NCI-H226 (cell line): ENCODE data around the gene USO1.
"Not testable (repeated sequence)": the region's sequence is repeated elsewhere in the genome, so short reads cannot be mapped to it uniquely, and the experiment has no call there.

Experiments
- DNase-seq: peaks from one replicate; pipeline ENCODE4 v3.0.0-alpha.2; 2015

The USO1 gene, protein sequence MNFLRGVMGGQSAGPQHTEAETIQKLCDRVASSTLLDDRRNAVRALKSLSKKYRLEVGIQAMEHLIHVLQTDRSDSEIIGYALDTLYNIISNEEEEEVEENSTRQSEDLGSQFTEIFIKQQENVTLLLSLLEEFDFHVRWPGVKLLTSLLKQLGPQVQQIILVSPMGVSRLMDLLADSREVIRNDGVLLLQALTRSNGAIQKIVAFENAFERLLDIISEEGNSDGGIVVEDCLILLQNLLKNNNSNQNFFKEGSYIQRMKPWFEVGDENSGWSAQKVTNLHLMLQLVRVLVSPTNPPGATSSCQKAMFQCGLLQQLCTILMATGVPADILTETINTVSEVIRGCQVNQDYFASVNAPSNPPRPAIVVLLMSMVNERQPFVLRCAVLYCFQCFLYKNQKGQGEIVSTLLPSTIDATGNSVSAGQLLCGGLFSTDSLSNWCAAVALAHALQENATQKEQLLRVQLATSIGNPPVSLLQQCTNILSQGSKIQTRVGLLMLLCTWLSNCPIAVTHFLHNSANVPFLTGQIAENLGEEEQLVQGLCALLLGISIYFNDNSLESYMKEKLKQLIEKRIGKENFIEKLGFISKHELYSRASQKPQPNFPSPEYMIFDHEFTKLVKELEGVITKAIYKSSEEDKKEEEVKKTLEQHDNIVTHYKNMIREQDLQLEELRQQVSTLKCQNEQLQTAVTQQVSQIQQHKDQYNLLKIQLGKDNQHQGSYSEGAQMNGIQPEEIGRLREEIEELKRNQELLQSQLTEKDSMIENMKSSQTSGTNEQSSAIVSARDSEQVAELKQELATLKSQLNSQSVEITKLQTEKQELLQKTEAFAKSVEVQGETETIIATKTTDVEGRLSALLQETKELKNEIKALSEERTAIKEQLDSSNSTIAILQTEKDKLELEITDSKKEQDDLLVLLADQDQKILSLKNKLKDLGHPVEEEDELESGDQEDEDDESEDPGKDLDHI

DNA sequence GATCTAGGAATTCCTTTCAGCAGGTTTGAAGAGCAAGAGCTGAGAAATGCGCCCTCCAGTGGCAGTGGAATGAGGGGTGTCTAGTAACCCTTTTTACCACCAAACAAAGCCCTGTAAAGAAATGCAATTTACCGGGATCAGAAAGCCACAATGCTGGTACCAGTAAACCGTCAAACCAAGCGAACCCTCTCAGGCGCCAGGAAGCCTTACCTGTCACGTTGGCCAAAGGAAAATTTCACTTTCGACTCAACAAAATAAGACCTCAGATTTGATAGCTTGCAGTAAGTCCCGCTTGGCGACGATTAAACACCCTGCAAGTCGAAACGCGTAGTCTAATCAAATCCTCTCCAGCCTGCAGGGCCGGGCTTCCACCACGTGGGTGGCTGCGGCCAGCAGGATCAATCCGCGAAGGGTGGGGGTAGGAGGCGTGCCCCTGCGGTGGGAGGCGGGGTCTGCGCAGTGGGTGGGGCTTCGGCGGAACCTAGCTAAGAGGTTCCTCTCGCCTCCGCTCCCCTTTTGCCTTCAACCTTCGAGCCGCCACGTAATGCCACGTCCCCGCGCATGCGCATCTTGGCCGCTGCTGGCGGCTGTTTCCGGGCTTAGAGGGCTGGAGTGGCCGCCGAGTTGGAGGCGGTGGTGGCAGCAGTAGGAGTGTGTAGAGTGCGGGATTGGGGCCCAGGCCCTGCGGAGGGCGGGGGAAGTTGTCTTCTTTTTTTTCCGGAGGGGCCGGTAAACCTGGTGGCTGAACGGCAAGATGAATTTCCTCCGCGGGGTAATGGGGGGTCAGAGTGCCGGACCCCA, at the start of gene USO1:
Gene USO1 (plus strand): TSS at position 512 of the 801 bp plus-strand sequence. CDS start 243 bp downstream, at position 755.
- peak; percentile 93 for DNase-seq

DNA sequence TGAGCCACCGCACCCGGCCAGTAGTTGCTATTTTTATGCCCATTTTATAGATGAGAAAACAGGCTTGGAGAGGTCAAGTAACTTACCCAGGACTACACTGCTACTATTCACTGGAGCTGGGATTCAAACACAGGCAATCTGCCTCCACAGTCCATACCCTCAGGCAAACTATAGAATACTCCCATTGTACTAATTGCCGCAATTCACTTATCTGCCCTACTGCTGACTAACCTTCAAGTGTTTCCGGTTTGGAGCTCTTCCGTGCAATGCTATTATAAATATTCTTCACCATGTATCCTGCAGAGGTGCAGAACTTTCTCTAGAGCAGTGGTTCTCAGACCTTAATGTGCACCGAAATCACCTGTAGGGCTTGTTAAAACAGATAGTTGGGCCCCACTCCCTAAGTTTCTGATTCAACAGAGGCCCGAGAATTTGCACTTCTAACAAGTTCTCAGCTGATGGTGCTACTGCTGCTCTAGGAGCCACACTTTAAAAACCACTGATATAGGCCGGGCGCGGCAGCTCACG, 49.3 kb upstream of the USO1 start:
- DNase-seq, result no peak

DNA sequence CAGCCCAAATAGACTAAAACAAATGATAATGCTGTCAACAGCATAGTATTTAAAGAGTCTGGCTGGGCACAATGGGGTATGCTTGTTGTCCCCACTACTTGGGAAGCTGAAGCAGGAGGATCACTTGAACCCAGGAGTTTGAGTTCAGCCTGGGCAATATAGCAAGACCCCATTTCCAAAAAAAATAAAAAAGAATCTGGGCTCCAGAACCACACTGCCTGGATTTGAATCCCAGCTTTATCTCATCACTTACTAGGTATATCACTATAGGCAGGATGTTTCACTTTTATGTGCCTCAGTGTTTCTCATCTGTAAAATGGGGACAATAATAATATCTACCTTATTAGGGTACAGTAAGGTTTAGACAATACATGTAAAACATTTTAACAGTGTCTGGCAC, 45.9 kb upstream of the USO1 start:
- DNase-seq, result no peak

DNA sequence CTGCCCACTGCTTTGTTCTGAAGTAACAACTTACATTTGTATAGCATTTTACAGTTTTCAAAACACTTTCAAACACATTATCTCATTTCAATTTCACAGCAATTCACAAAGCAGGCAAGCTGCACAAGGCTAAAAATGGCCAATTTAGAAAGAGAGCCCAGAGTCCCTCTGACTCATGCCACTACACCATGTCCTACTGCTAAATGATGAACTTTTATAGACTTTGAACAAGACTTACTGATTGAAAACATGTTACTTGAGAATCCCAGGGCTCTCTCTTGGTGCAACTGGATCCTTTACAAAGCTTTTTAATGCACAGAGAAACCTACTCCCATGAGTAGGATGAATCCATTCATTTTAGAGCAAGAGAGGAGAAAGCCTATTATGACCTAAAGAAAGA, 45.4 kb upstream of the USO1 start:
- no peak for DNase-seq

DNA sequence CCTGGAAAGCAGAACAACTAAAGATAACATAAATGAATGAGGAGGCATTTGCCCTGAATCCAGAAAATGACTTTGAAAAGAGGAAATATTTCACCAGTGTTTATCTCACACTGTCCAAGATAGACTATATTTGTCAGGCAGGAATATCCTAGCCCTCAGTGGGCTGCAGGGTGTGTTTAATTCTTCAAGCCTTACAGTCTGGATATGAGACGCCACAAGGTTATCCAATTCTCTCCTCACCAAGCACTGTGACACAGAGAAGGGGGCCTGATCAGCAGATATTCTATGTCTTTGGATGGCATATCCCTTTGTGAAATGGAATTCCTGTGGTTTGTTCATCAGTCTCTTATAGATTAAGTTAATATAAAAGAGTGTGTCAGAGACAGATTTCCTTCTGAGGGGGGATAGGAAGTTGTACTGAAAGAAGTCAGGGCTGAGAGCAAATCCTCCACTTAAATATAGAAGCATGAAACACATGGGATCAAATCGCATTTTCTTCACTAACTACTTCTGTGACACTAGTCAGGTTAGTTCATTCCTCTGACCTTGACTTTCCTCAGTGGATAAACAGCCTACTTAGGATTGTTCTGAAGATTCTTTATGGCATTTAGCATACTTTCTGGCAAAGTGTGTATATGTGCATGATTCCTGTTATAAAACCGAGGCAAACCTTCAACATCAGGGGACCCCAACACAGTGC, 44.4 kb upstream of the USO1 start:
- no peak for DNase-seq

DNA sequence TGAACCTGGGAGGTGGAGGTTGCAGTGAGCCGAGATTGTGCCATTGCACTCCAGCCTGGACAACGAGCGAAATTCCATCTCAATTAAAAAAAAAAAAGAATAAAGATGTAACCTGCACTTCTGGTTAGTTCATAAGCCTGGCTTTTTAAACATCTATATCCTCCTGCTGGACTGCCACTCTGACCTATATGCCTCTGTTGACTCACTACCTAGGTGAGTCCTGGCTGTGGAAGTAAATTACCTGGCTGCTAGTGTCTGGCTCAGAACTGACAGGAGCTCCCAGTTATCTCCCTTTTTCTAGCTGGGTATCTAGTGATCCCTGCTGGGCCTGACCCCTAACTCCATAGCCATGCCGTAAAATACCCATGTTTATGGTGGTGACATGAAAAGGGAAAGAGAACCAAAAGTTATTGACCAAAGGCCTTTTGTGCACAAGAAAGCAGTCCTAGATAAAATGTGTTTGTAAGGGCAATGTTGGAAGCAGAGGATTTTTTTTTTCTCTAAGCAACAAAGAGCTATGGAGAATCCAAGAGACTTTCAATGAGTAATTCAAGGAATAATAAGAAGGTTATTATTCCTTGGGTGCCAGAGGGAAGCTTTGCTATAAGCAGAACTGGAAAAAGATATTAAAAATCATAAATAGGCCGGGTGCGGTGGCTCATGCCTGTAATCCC, 40.8 kb upstream of the USO1 start:
- DNase-seq, result no peak

DNA sequence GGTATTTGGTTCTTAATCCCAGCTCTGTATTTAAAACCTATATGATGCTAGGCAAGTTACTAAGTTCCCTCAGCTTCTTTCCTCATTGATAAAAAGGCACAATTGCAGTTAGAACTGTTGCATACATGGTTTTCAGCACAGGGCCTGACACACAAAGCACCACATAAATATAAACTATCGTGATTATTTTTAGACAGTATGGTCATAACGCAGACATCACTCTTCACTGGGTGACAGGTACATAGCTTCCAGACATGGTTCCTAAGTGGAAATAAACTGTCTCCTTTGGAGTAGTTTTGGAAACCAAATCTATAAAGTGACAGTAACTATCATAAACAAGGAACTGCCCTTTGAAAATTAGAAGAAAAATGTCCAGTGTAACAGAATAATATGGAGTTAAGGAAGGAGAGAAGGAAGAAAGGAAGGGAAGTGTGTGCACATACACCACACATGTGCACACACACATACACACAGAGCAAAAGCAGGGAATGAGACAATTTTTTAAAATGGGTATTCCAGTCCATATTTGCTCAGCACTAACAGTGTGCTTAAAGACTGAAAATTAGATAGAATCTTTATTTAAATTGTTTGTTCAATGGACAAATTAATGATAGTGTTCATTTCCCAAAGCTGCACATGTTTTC, 38.7 kb upstream of the USO1 start:
- DNase-seq, result no peak

DNA sequence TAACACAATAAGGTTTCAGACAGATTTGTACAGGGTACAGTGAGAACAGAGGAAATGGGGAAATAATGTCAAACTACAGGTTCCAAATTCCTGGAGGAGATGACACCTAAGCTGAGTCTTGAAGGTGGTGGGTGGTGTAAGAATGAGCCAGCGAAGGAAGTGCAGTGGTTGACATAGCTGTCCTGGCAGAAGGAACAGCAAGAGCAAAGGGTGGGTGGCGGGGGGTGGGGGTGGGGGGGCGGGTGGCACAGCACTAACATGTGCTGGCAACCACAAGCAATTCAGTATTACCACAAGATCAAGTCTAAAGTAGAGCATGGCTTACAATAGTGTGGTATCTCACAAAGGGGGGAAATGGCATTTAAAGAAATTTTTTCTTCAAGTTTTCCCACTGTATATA, 38.0 kb upstream of the USO1 start:
- no peak for DNase-seq

DNA sequence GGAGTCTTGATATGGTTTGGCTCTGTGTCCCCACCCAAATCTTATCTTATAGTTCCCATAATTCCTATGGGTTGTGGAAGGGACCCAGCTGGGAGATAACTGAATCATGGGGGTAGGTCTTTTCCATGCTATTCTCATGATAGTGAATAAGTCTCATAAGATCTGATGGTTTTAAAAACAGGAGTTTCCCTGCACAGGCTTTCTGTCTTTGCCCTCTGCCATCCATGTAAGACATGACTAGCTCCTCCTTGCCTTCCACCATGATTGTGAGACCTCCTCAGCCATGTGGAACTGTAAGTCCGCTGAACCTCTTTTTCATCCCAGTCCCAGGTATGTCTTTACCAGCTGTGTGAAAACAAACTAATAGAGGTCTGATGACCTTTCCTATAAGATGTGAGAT, 37.3 kb upstream of the USO1 start:
- not testable (repeated sequence) for DNase-seq

DNA sequence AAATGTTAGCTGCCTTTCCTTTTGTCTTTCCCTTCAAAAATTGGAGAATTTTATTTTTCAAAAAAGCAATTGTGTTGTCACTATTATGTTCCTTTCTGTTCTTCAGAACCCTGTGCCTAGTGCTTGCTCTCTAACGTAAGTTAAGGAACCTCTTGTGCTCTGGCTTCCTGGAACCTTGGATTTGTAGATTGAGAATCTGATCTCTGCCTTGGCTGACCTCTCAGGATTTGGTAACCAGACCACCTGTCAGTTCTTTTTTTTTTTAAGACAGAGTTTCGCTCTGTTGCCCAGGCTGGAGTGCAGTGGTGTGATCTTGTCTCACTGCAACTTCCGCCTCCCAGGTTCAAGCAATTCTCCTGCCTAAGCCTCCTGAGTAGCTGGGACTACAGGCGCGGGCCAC, 32.3 kb upstream of the USO1 start:
- not testable (repeated sequence) for DNase-seq

DNA sequence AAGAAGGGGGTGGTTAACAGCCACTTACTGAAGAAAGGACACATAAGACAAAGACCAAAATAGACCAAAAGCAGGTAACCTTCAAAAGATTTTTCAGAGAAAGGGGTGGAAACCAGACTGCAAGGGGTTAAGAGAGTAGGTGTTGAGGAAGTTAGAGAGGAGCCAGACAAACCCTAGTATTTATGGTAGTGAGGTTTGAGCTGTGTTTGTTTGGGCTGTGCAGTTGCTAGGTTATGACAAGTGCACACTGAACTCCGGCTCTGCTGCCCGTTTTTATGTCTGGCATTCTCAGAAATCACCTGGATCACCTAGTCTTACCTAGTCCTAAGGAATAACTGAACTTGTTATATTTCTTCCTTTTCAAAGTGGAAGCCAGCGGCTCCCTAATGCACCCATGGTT, 28.3 kb upstream of the USO1 start:
- DNase-seq, result no peak

DNA sequence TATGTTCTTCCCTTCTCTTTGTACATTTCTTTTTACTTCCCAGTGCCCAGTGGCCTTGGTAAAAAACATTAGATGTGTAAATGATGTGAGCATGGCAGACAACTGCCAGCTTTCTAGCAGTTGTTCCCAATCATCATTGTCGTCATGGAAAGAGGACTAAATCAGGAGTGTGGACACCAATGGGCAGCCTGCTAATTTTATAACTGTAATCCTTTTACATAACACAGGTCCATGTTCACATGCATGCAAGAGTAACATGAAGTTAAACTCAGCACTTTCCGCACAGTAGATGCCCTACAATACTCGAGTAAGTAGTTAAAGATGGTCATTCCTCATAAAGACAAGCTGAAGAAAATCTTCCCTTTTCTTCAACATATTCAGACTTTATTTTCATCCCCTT, 27.8 kb upstream of the USO1 start:
- DNase-seq, result no peak

DNA sequence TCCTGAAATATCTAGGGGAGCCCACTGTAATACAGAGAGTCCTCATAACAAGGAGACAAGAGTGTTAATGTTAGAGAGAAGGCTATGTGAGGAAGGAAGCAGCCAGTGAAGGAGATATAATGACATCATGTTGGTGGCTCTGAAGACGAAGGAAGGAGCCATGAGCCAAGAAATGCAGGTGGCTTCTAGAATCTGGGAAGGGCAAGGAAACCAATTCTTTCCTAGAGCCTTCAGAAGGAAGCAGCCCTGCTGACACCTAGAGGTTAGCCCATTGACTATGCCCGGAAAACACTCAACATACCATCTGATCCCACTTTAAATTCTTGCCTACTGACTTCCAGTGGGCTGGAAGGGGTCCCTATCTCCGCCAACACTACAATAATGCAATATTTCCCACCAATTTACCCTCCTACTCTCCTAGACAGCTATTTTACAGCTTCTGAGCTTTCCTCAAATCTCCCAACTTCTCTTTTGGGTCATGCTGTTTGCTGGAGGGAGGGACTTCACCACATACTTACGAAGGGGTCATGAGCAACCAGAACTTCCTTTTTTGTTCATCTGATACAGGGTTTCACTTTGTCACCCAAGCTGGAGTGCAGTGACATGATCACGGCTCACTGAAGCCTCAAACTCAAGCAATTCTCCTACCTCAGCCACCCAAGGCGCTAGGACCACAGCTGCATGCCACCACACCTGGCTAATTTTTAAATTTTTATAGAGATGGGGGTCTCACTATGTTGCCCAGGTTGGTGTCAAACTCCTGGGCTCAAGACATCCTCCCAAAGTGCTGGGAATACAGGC, 26.0 kb upstream of the USO1 start:
- DNase-seq, result no peak

DNA sequence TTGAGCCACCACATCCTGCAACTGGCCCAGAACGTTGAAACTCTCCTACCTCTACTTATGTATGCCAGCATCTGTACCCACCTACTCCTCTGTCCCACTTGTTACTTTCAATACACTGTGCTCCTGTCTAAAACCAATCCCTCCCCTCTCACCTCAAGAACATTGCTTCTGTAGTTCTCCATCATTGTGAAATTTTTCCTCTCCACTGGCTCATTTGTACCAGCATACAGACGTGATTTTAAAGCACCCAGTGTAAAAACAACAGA, 25.5 kb upstream of the USO1 start:
- DNase-seq, result no peak

DNA sequence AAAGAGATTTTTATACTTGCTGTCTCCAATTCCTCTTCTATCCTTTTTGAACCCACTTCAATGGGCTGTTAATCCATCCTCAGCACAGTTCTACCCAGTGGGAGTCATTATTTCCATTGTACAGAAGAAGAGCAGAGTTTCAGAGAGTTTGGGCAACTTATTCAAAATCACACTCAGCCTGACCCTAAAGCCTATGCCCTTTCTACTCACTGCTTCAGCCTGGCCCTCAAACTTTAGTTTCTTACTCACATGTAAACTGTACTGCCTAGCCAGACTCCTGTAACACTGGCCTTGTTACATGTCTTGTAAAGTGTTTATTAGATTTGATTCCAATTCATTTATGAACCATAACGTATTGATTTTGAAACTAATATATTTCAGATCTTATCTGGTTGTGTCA, 25.1 kb upstream of the USO1 start:
- DNase-seq, result no peak

DNA sequence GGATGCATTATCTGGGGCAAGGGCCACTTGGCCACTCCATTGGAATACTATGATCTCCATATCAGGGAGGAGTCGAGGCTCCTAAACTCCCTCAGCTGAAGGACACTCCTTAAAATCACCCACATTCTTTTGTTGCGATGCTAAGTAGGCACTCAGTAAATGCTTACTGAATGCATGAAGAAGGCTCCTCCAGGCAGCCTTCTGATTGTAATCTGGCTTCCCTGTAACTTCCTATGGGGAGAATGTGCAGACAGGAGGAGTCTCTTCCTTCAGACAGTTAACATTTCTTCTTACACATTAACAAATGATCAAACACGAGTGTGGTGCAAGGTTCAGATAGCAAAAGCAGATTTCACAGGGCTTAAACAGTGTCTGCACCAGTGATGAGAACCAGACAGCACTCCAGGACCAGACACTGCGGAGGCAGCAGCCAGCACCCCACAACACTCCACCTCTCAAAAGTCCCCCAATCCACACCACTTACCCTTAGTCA, 21.4 kb upstream of the USO1 start:
- peak; percentile 11 for DNase-seq

DNA sequence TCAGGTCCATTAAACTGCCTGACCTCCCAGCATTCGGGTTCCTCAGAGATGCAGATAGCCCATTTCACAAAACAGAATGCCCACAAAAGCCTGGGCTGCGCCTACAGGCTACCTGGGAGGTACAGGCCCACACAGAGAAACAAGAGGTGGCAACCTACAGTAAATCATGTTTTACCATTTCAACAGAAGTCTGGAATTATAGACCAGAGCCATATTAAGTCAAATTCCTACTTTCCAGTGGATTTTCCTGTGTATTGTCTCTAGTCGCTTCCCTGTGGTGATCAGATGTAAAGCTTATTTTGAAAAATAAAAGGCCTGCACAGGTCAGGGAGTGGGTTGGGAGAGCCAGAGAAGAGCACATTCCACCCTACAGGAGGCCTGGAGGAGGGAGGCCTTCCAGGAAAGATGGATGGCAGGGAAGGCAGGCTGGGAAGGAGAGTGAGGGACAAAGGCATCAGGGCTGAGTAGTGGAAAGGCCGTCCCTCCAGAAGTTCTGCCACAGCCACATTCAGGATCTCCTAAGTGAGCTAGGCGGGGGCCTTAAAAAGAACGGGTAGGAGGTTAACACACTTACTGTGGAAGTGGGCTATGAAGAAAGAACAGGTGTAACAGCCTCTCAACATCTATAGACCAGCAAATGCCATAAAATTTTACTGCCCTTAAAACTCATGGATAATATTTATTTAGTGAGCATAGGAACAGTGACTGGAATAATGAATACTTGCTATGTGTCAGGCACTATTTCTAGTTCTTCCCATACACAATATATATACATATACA, 19.0 kb upstream of the USO1 start:
- no peak for DNase-seq

DNA sequence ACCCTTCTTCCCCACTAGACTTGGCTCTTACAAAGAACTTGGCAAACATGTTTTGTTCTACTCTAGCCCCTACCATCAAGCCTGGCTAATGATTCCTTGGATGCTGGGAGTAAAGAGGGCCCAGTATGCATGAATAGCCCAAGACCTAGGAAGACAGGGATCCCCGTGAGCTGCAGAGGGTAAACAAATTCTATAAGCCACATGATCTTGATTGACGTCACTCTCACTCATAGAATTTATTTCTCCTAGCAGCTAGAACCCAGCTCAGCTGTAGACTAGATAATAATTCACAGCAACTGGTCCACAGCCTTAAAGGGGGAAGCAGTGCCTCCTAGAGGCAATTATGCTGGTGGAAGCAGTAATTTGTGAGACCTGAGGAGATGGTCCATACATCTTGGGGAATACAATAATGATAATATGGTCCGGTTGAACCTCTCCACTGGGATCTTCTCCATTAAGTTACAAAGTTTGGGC, 16.1 kb upstream of the USO1 start:
- no peak for DNase-seq

DNA sequence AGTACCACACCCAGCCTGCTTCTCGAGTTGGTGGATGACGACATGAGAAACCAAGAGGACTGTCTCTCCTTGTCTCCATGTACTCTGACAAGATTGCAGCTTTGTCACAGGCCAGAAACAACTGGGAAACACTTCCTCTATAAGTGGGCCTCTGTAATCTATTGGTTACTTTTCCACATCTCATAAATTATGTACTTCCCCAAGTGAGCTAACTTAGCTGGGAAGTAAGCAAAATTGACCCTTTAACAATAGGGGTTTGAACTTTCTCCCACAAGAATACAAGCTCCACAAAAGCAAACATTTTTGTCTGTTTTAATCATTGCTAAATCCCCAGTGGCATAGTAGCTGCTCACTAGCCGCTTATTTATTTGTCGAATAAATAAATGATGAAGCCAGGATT, 14.1 kb upstream of the USO1 start:
- no peak for DNase-seq
